GM21367 (cell line): ENCODE data around the gene RHOT2.

ENCODE experiments used
- ATAC-seq: cut with Tn5 transposase; IDR thresholded peaks from one replicate; pipeline ENCODE4 v1.9.1; 2021; ENCODE audit not compliant: unreplicated experiment

The RHOT2 gene

GRCh38 chr16:647173-647902, 20.6 kb upstream of the RHOT2 start:
- ATAC-seq, result no peak

- no peak for ATAC-seq
Measured at GRCh38 chr16:648071-648780, 19.7 kb upstream of the RHOT2 start.

GRCh38 chr16:648781-649589, 18.9 kb upstream of the RHOT2 start, which contains the start of gene WDR90:
TSS of gene WDR90 (plus strand) at chr16:649365. CDS start at chr16:649417, 52 bp downstream.
- peak; percentile 63 for ATAC-seq

GRCh38 chr16:649631-650030, 18.3 kb upstream of the RHOT2 start:
- ATAC-seq, result no peak

- ATAC-seq, result no peak
Measured at GRCh38 chr16:651844-652243, 16.1 kb upstream of the RHOT2 start.

- no peak for ATAC-seq
Measured at GRCh38 chr16:652454-653305, 15.3 kb upstream of the RHOT2 start.

- ATAC-seq, result no peak
Measured at GRCh38 chr16:654034-654433, 13.9 kb upstream of the RHOT2 start.

- no peak for ATAC-seq
Measured at GRCh38 chr16:657487-657886, 10.4 kb upstream of the RHOT2 start.

- ATAC-seq, result no peak
Measured at GRCh38 chr16:658679-659571, 9.0 kb upstream of the RHOT2 start.

- ATAC-seq, result no peak
Measured at GRCh38 chr16:659618-660017, 8.3 kb upstream of the RHOT2 start.

GRCh38 chr16:660132-660458, 7.8 kb upstream of the RHOT2 start:
- no peak for ATAC-seq

- no peak for ATAC-seq
Measured at GRCh38 chr16:660459-661183, 7.3 kb upstream of the RHOT2 start.

GRCh38 chr16:661184-661821, 6.6 kb upstream of the RHOT2 start:
- no peak for ATAC-seq

GRCh38 chr16:662095-662494, 5.8 kb upstream of the RHOT2 start:
- no peak for ATAC-seq

- no peak for ATAC-seq
Measured at GRCh38 chr16:662597-662996, 5.3 kb upstream of the RHOT2 start.

- no peak for ATAC-seq
Measured at GRCh38 chr16:666572-666971, 1.4 kb upstream of the RHOT2 start.

- no peak for ATAC-seq
Measured at GRCh38 chr16:667113-667779, 686 bp upstream of the RHOT2 start.

GRCh38 chr16:668519-669171, 713 bp downstream of the RHOT2 start:
- no peak for ATAC-seq
